ENCODE measurements around the gene SLC25A39.

SLC25A39 gene

GRCh38 chr17:44359006-44359405 is 34.4 kb upstream of the SLC25A39 start:
- no peak for DNase-seq (ENCODE audit: low spot score)
- in situ Hi-C loops (cut with MboI; ENCODE audit: low pct_unique_long_range_greater_than_20kb, low sequenced_read_pairs, unreplicated experiment) = no loop called here
- TF ChIP-seq CTCF (IDR thresholded peaks at IDR 0.05; ENCODE audit: extremely low read depth, insufficient read depth, missing control alignments) = no peak

GRCh38 chr17:44358066-44358465 is 33.4 kb upstream of the SLC25A39 start:
- no peak for TF ChIP-seq CTCF (IDR thresholded peaks at IDR 0.05; ENCODE audit: extremely low read depth, insufficient read depth, missing control alignments)
- in situ Hi-C loops (cut with MboI; ENCODE audit: low pct_unique_long_range_greater_than_20kb, low sequenced_read_pairs, unreplicated experiment) = no loop called here
- DNase-seq (ENCODE audit: low spot score) = no peak

- DNase-seq (ENCODE audit: low spot score) = no peak
- TF ChIP-seq CTCF (IDR thresholded peaks at IDR 0.05; ENCODE audit: extremely low read depth, insufficient read depth, missing control alignments) = no peak
- in situ Hi-C loops (cut with MboI; ENCODE audit: low pct_unique_long_range_greater_than_20kb, low sequenced_read_pairs, unreplicated experiment) = no loop called here
Measured at GRCh38 chr17:44356241-44356640, 31.6 kb upstream of the SLC25A39 start.

GRCh38 chr17:44355642-44356099 is 31.0 kb upstream of the SLC25A39 start:
- in situ Hi-C loops (cut with MboI; ENCODE audit: low pct_unique_long_range_greater_than_20kb, low sequenced_read_pairs, unreplicated experiment) = no loop called here
- TF ChIP-seq CTCF (IDR thresholded peaks at IDR 0.05; ENCODE audit: extremely low read depth, insufficient read depth, missing control alignments) = no peak
- peak; percentile 37 for DNase-seq (ENCODE audit: low spot score)

- peak; percentile 88 for DNase-seq (ENCODE audit: low spot score)
- peak; percentile 72 for TF ChIP-seq CTCF (IDR thresholded peaks at IDR 0.05; ENCODE audit: extremely low read depth, insufficient read depth, missing control alignments)
- in situ Hi-C loops (cut with MboI; ENCODE audit: low pct_unique_long_range_greater_than_20kb, low sequenced_read_pairs, unreplicated experiment) = no loop called here
Measured at GRCh38 chr17:44354582-44355561, 30.2 kb upstream of the SLC25A39 start.

GRCh38 chr17:44353672-44354331 is 29.2 kb upstream of the SLC25A39 start:
- in situ Hi-C loops (cut with MboI; ENCODE audit: low pct_unique_long_range_greater_than_20kb, low sequenced_read_pairs, unreplicated experiment) = no loop called here
- TF ChIP-seq CTCF (IDR thresholded peaks at IDR 0.05; ENCODE audit: extremely low read depth, insufficient read depth, missing control alignments) = no peak
- DNase-seq (ENCODE audit: low spot score) = peak; percentile 65
